RPMI7951 (cell line): Measurements from ENCODE around the gene SMARCA4. TPM values are rescaled to one million over a fixed set of nuclear protein-coding genes. Genes with fewer than 3 reads are reported as not detected.
"Not testable (repeated sequence)": the region's sequence is repeated elsewhere in the genome, so short reads cannot be mapped to it uniquely, and the experiment has no call there.

ENCODE experiments used
- DNase-seq: peaks from one replicate; pipeline ENCODE4 v3.0.0-alpha.2; 2012; ENCODE audit warnings: low read depth
- total RNA-seq: library from RNA; depleted of rRNA; stranded (reverse); fragments of >200 nt; shearing (Covaris generic); gene quantifications from 2 replicates; pipeline ENCODE4 v1.2.3, GENCODE V29; 2014

SMARCA4 gene
- total RNA-seq, 1 experiment from 2014 or later, result 72.9 TPM

- DNase-seq, result no peak
Measured at GRCh38 chr19:11066326-11066725, 105.5 kb downstream of the SMARCA4 start.

GRCh38 chr19:11067356-11068113 is 106.7 kb downstream of the SMARCA4 start:
- DNase-seq, result no peak

- no peak for DNase-seq
Measured at GRCh38 chr19:11069561-11069960, 108.7 kb downstream of the SMARCA4 start.

- no peak for DNase-seq
Measured at GRCh38 chr19:11070123-11070522, 109.3 kb downstream of the SMARCA4 start.

- no peak for DNase-seq
Measured at GRCh38 chr19:11073568-11073967, 112.7 kb downstream of the SMARCA4 start.

- not testable (repeated sequence) for DNase-seq
Measured at GRCh38 chr19:11076792-11077191, 116.0 kb downstream of the SMARCA4 start.

- DNase-seq, result no peak
Measured at GRCh38 chr19:11078893-11079292, 118.1 kb downstream of the SMARCA4 start.

- DNase-seq, result no peak
Measured at GRCh38 chr19:11079999-11080398, 119.2 kb downstream of the SMARCA4 start.

- no peak for DNase-seq
Measured at GRCh38 chr19:11087870-11088505, 127.2 kb downstream of the SMARCA4 start.

GRCh38 chr19:11088506-11089253 is 127.8 kb downstream of the SMARCA4 start:
- DNase-seq, result no peak

- DNase-seq, result peak; percentile 95
Measured at GRCh38 chr19:11089254-11090013, 128.6 kb downstream of the SMARCA4 start, which contains the start of gene LDLR. Gene LDLR (plus strand): TSS chr19:11089463. CDS start chr19:11089549, 86 bp downstream.

GRCh38 chr19:11090014-11090263 is 129.1 kb downstream of the SMARCA4 start:
- not testable (repeated sequence) for DNase-seq

- DNase-seq, result peak; percentile 96
Measured at GRCh38 chr19:11090264-11090996, 129.6 kb downstream of the SMARCA4 start.

GRCh38 chr19:11090997-11091702 is 130.3 kb downstream of the SMARCA4 start:
- no peak for DNase-seq

- DNase-seq, result peak; percentile 98
Measured at GRCh38 chr19:11091703-11092153, 130.9 kb downstream of the SMARCA4 start.

- peak; percentile 76 for DNase-seq
Measured at GRCh38 chr19:11092181-11092538, 131.3 kb downstream of the SMARCA4 start.

- DNase-seq, result no peak
Measured at GRCh38 chr19:11093689-11094238, 132.9 kb downstream of the SMARCA4 start.

GRCh38 chr19:11094520-11094894 is 133.7 kb downstream of the SMARCA4 start:
- DNase-seq, result no peak

GRCh38 chr19:11096210-11096841 is 135.5 kb downstream of the SMARCA4 start:
- peak; percentile 91 for DNase-seq

- not testable (repeated sequence) for DNase-seq
Measured at GRCh38 chr19:11097367-11097766, 136.5 kb downstream of the SMARCA4 start.
